ENCODE data around the gene AGAP1. TPM values are rescaled to one million over a fixed set of nuclear protein-coding genes. Genes with fewer than 3 reads are reported as not detected.

The AGAP1 gene
- total RNA-seq, 2 donors from 2014 or later, result 28.9 to 33.3 TPM

GRCh38 chr2:235701206-235701981, 207.6 kb downstream of the AGAP1 start:
- intact Hi-C loops (cut with DNase I), result no loop called here
- DNase-seq (ENCODE audit: low spot score), result peak; percentile 68

- DNase-seq (ENCODE audit: low spot score), result peak; percentile 58
- intact Hi-C loops (cut with DNase I), result no loop called here
Measured at GRCh38 chr2:235702186-235702585, 208.3 kb downstream of the AGAP1 start.

- DNase-seq (ENCODE audit: low spot score), result no peak
- intact Hi-C loops (cut with DNase I), result no loop called here
Measured at GRCh38 chr2:235703711-235704295, 210.0 kb downstream of the AGAP1 start.

GRCh38 chr2:235705296-235705695, 211.5 kb downstream of the AGAP1 start:
- DNase-seq (ENCODE audit: low spot score), result peak; percentile 69
- intact Hi-C loops (cut with DNase I), result no loop called here

- intact Hi-C loops (cut with DNase I), result no loop called here
- DNase-seq (ENCODE audit: low spot score), result no peak
Measured at GRCh38 chr2:235706506-235706905, 212.7 kb downstream of the AGAP1 start.

GRCh38 chr2:235707411-235708096, 213.7 kb downstream of the AGAP1 start:
- intact Hi-C loops (cut with DNase I), result no loop called here
- DNase-seq (ENCODE audit: low spot score), result no peak

- intact Hi-C loops (cut with DNase I), result no loop called here
- DNase-seq (ENCODE audit: low spot score), result no peak
Measured at GRCh38 chr2:235709124-235709813, 215.4 kb downstream of the AGAP1 start.

- no peak for DNase-seq (ENCODE audit: low spot score)
- intact Hi-C loops (cut with DNase I), result no loop called here
Measured at GRCh38 chr2:235709969-235710879, 216.4 kb downstream of the AGAP1 start.

- intact Hi-C loops (cut with DNase I), result no loop called here
Measured at GRCh38 chr2:235710933-235711332, 217.1 kb downstream of the AGAP1 start.

GRCh38 chr2:235711527-235711926, 217.7 kb downstream of the AGAP1 start:
- intact Hi-C loops (cut with DNase I), result no loop called here
- no peak for DNase-seq (ENCODE audit: low spot score)

More at GRCh38 chr2:235710933-235711332, 217.1 kb downstream of the AGAP1 start:
- no peak for DNase-seq (ENCODE audit: low spot score)

GRCh38 chr2:235712176-235712575, 218.3 kb downstream of the AGAP1 start:
- intact Hi-C loops (cut with DNase I), result no loop called here
- no peak for DNase-seq (ENCODE audit: low spot score)

- intact Hi-C loops (cut with DNase I), result no loop called here
- DNase-seq (ENCODE audit: low spot score), result no peak
Measured at GRCh38 chr2:235713189-235713588, 219.3 kb downstream of the AGAP1 start.

GRCh38 chr2:235715601-235716000, 221.8 kb downstream of the AGAP1 start:
- no peak for DNase-seq (ENCODE audit: low spot score)
- intact Hi-C loops (cut with DNase I), result no loop called here

- DNase-seq (ENCODE audit: low spot score), result no peak
- intact Hi-C loops (cut with DNase I), result no loop called here
Measured at GRCh38 chr2:235716875-235717496, 223.1 kb downstream of the AGAP1 start.

GRCh38 chr2:235719146-235719942, 225.5 kb downstream of the AGAP1 start:
- no peak for DNase-seq (ENCODE audit: low spot score)

GRCh38 chr2:235721625-235722024, 227.8 kb downstream of the AGAP1 start:
- no peak for DNase-seq (ENCODE audit: low spot score)
- intact Hi-C loops (cut with DNase I), result no loop called here

More at GRCh38 chr2:235719146-235719942, 225.5 kb downstream of the AGAP1 start:
- intact Hi-C loops (cut with DNase I), result no loop called here

GRCh38 chr2:235722869-235723268, 229.0 kb downstream of the AGAP1 start:
- intact Hi-C loops (cut with DNase I), result no loop called here
- DNase-seq (ENCODE audit: low spot score), result no peak

GRCh38 chr2:235723371-235723770, 229.5 kb downstream of the AGAP1 start:
- DNase-seq (ENCODE audit: low spot score), result no peak
- intact Hi-C loops (cut with DNase I), result no loop called here
